LNCAP (cell line): Measurements from ENCODE around the gene PEX11A.
A peak's percentile ranks its signal among the peaks of the same experiment; 100 is the strongest.

Source experiments
- TF ChIP-seq, protein P1 (sequence below): fragments of 450-650 bp; IDR thresholded peaks from 2 replicates; pipeline ENCODE4 v1.5.1; 2017; ENCODE audit warnings: mild to moderate bottlenecking

PEX11A gene

GRCh38 chr15:89652666-89653065 lies 37.9 kb downstream of the PEX11A start:
- TF ChIP-seq, protein P1, sequence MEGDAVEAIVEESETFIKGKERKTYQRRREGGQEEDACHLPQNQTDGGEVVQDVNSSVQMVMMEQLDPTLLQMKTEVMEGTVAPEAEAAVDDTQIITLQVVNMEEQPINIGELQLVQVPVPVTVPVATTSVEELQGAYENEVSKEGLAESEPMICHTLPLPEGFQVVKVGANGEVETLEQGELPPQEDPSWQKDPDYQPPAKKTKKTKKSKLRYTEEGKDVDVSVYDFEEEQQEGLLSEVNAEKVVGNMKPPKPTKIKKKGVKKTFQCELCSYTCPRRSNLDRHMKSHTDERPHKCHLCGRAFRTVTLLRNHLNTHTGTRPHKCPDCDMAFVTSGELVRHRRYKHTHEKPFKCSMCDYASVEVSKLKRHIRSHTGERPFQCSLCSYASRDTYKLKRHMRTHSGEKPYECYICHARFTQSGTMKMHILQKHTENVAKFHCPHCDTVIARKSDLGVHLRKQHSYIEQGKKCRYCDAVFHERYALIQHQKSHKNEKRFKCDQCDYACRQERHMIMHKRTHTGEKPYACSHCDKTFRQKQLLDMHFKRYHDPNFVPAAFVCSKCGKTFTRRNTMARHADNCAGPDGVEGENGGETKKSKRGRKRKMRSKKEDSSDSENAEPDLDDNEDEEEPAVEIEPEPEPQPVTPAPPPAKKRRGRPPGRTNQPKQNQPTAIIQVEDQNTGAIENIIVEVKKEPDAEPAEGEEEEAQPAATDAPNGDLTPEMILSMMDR: no peak

DNA sequence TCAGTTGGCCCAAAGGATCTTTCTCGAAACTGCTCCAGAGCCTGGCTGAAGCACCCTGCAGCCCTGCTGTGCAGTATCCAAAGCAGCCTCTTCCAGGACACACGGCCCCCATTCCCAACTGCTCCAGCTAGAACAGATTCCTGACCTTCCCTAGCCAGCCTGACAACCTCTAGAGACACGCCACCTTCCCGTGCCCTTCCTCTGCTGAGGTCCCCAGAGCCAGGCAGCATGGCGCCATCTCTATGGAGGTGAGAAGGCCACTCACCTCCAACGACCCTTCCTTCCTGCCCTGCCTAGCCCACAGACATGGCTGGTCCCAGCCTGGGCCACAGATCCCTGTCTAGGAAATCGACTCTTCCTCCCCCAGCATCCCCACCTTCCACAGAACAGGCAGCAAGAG lies 38.4 kb downstream of the PEX11A start:
- TF ChIP-seq, protein P1: no peak

GRCh38 chr15:89649716-89650115 lies 40.8 kb downstream of the PEX11A start:
- TF ChIP-seq, protein P1: no peak

GRCh38 chr15:89649013-89649625 lies 41.4 kb downstream of the PEX11A start:
- TF ChIP-seq, protein P1: no peak

- TF ChIP-seq, protein P1: no peak
Observed at GRCh38 chr15:89648106-89649012, 42.2 kb downstream of the PEX11A start.

- TF ChIP-seq, protein P1: peak; percentile 95
Observed at GRCh38 chr15:89647191-89647851, 43.2 kb downstream of the PEX11A start.

GRCh38 chr15:89646416-89647141 lies 44.0 kb downstream of the PEX11A start:
- TF ChIP-seq, protein P1: no peak
